Kidney (tissue), 14 donors: ENCODE data around the gene CAGE1. TPM values are rescaled to one million over a fixed set of nuclear protein-coding genes. Genes with fewer than 3 reads are reported as not detected.

Source experiments
- DNase-seq, 5 donors: peaks; one replicate each; pipeline ENCODE4 v3.0.0-alpha.2; 2013 to 2020
- FAIRE-seq: peaks from 2 replicates; lab custom pipeline; 2012; peaks lifted over from hg19 to GRCh38; lab: Jason Lieb, UNC
- H3K27ac ChIP-seq, 2 donors: one replicate each; pipeline ENCODE4 v1.7.0; 2013; ENCODE audit warnings: low read depth in 2 of 2, low read length in 2 of 2, inconsistent platforms in 1 of 2
- H3K27me3 ChIP-seq: one replicate; pipeline ENCODE4 v1.7.1; 2013; ENCODE audit warnings: low read length, inconsistent platforms; ENCODE audit not compliant: control insufficient read depth, insufficient read depth
- H3K36me3 ChIP-seq, 3 donors: one replicate each; pipeline versions ENCODE4 v1.7.0 to v1.7.1; 2013; ENCODE audit warnings: low read length in 3 of 3, control low read depth in 1 of 3, inconsistent platforms in 1 of 3; ENCODE audit not compliant: insufficient read depth in 3 of 3, control insufficient read depth in 2 of 3
- H3K4me1 ChIP-seq, 3 donors: one replicate each; pipeline versions ENCODE4 v1.7.0 to v1.7.1; 2013; ENCODE audit warnings: low read length in 3 of 3, inconsistent platforms in 1 of 3, low read depth in 1 of 3; ENCODE audit not compliant: control insufficient read depth in 2 of 3, insufficient read depth in 2 of 3
- H3K4me3 ChIP-seq, 3 donors: one replicate each; pipeline versions ENCODE4 v1.7.0 to v1.8.1; 2013; ENCODE audit warnings: low read length in 3 of 3, control low read depth in 1 of 3, inconsistent platforms in 1 of 3
- H3K9ac ChIP-seq, 3 donors: one replicate each; pipeline versions ENCODE4 v1.7.0 to v1.7.1; 2013; ENCODE audit warnings: low read length in 3 of 3, control low read depth in 1 of 3, inconsistent platforms in 1 of 3
- H3K9me3 ChIP-seq, 3 donors: one replicate each; pipeline versions ENCODE4 v1.7.0 to v1.7.1; 2013; ENCODE audit warnings: low read length in 3 of 3, control low read depth in 1 of 3, inconsistent platforms in 1 of 3; ENCODE audit not compliant: control insufficient read depth in 2 of 3, insufficient read depth in 1 of 3
- intact Hi-C: fragments of 100-400 bp; cut with DNase I; formaldehyde crosslinking; loops from one replicate; pipeline ENCODE4 v1.11.1; 2022
- polyA plus RNA-seq: library from polyadenylated mRNA; stranded (reverse); fragments of 350-450 nt; fragmentation: Illumina TruSeq; extraction: RNeasy Lipid Tissue Mini Kit (QIAGEN cat#74804); gene quantifications from one replicate; pipeline ENCODE4 v1.2.3, GENCODE V29; 2014; ENCODE audit warnings: low read depth, low replicate concordance; ENCODE audit not compliant: insufficient read depth
- total RNA-seq: library from RNA; stranded (reverse); fragmentation: NEBNext Ultra II Directional; extraction: Animal tissue kit (Norgen Biotek cat#: 25700); gene quantifications from one replicate; pipeline ENCODE4 v1.2.1, GENCODE V29; 2021
- TF ChIP-seq, protein P1 (sequence below): IDR thresholded peaks from 3 replicates; pipeline ENCODE4 v1.5.1; 2012; ENCODE audit warnings: mild to moderate bottlenecking, moderate library complexity, borderline replicate concordance; ENCODE audit not compliant: insufficient read depth; ENCODE audit errors: extremely low read depth
- donor health status: control.
- donor health status: control.
- donor health status: control.
- donor health status: control.
- donor health status: control.
- donor health status: DM: yes; HTN: yes; CAD: no.
- donor health status: Normal renal cell carcinoma (clear cell type).

The CAGE1 gene
- total and polyA plus RNA-seq, 2 donors from 2014 or later = not detected

DNA sequence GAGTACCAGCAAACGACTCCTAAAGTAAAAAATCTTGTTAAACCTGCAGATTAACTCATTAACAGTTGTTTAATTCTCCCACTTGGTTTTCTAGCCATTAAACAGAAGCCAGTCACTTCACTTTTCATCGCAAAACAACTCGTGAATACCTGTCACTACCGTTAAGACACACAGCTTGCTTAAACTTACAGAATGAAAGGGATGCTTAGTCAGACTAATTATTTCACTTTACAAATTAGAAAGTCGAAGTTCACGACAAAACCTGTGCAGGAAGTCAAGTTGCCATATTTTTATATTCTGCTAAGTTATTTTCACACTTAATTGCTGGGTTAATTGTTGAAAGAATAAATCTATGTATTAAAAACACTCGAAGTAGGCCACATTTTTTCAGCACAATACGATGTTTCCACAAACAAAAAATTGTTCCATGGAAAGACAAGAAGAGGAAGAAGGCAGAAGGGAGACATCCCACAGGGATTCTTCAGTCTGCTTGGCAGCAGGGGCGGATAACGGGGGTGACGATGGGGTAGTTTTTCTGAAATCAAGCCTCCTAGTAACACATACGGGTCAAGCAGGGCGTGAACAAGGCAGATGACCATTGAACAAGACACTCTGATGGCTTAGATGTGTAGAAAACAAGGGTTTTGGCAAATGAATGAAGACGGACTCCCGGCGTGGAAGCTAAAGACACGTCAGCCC lies 77.5 kb downstream of the CAGE1 start:
- peak overlapping the region; percentile 77 to 81 (median 78) for H3K4me3 ChIP-seq
- intact Hi-C loops = no loop called here
- FAIRE-seq (no peak), DNase-seq (peak in 1 of 5 donors; percentile 23)
- no peaks in the 10 kb centered on the region for H3K27me3 ChIP-seq
- TF ChIP-seq, protein P1, sequence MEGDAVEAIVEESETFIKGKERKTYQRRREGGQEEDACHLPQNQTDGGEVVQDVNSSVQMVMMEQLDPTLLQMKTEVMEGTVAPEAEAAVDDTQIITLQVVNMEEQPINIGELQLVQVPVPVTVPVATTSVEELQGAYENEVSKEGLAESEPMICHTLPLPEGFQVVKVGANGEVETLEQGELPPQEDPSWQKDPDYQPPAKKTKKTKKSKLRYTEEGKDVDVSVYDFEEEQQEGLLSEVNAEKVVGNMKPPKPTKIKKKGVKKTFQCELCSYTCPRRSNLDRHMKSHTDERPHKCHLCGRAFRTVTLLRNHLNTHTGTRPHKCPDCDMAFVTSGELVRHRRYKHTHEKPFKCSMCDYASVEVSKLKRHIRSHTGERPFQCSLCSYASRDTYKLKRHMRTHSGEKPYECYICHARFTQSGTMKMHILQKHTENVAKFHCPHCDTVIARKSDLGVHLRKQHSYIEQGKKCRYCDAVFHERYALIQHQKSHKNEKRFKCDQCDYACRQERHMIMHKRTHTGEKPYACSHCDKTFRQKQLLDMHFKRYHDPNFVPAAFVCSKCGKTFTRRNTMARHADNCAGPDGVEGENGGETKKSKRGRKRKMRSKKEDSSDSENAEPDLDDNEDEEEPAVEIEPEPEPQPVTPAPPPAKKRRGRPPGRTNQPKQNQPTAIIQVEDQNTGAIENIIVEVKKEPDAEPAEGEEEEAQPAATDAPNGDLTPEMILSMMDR = no peak
- H3K4me1 ChIP-seq = no peaks in the 10 kb centered on the region
- H3K36me3 ChIP-seq = peaks cover 3 to 23% (median 4%) of the 10 kb centered on the region in 3 donors
- no peaks in the 10 kb centered on the region for H3K9me3 ChIP-seq
- H3K9ac ChIP-seq = peak overlapping the region; percentile 60 to 84 (median 68)
- H3K27ac ChIP-seq = peak overlapping the region; percentile 92 to 94

DNA sequence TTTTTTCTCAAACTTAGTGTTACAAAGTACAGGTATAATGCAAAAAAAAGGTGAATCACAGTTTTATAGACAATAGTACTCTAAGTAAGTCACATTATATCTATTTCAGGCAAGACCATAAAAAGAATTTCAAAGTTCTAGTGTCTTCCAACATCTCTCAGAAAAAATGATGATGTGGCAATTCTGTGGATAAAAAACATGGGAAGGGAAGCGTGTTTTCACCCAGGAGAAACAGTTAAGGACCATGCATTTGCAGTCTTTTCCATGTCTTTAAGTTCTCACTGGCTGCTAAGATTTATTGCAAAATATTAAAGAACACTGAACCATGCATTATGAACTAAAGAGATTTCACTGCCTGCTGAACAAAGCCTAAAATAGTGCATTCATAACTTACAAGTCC lies 78.4 kb downstream of the CAGE1 start:
- intact Hi-C loops = no loop called here
- peak overlapping the region in 1 of 3 donors; percentile 12 for H3K4me3 ChIP-seq
- no peak for DNase-seq
- no peak overlapping the region for H3K27ac ChIP-seq
- H3K9ac ChIP-seq = no peak overlapping the region
- TF ChIP-seq, protein P1 = no peak
- H3K27me3 ChIP-seq = no peaks in the 10 kb centered on the region
- peaks cover 3 to 23% (median 4%) of the 10 kb centered on the region in 3 donors for H3K36me3 ChIP-seq
- H3K9me3 ChIP-seq = no peaks in the 10 kb centered on the region
- no peaks in the 10 kb centered on the region for H3K4me1 ChIP-seq
- no peak for FAIRE-seq

DNA sequence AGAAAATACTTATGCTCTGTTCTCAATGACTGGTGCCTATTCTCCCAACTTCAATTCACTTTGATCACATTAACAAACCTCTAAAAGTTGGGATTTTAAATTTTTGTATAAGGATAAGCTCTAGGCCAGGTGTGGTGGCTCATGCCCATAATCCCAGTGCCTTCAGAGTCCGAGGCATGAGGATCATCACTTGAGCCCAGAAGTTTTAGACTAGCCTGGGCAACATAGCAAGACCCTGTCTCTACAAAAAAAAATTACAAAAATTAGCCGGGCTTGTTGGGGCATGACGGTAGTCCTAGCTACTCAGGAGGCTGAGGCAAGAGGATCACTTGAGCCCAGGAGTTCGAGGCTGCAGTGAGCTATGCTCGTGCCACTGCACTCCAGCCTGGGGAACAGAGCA lies 80.5 kb downstream of the CAGE1 start:
- Histone ChIP-seq H3K4me3 (no peak overlapping the region), H3K27me3 (no peaks in the 10 kb centered on the region), H3K4me1 (no peaks in the 10 kb centered on the region), H3K9ac (no peak overlapping the region), H3K36me3 (peaks cover 3 to 39% (median 6%) of the 10 kb centered on the region in 3 donors), H3K9me3 (no peaks in the 10 kb centered on the region), H3K27ac (no peak overlapping the region)
- no peak for DNase-seq
- TF ChIP-seq, protein P1 = no peak
- intact Hi-C loops = no loop called here
- FAIRE-seq = no peak
